HCT116 (cell line): ENCODE measurements around the gene SYNPO2L. TPM values are rescaled to one million over a fixed set of nuclear protein-coding genes. Genes with fewer than 3 reads are reported as not detected.

Experiments used
- ATAC-seq: fragments of 200-7000 bp; cut with Tn5 transposase; 2 replicates; pipeline ENCODE4 v1.9.1; 2020; ENCODE audit warnings: mild to moderate bottlenecking, moderate library complexity
- BruUV-seq: library from RNA; stranded (reverse); fragments of 400-500 nt; replicated peaks from 2 replicates; lab custom pipeline; 2021; lab: Mats Ljungman, UMichigan
- CTCF ChIA-PET: fragments of 300-600 bp; sonication (Branson Sonifier 250); formaldehyde crosslinking; loops from one replicate; lab custom pipeline; 2021; ENCODE audit warnings: antibody characterized with exemption; lab: Charles Lee
- POLR2A ChIA-PET: fragments of 300-600, 350-600 bp; sonication (Branson Sonifier 250); formaldehyde crosslinking; loops from one replicate; lab custom pipeline; 2021; ENCODE audit warnings: antibody characterized with exemption; lab: Charles Lee
- RAD21 ChIA-PET, 2 experiments: fragments of 300-600 bp; sonication (Branson Sonifier 250); formaldehyde crosslinking; loops; one replicate each; lab custom pipeline; 2023; ENCODE audit warnings: low total read pairs in 2 of 2; ENCODE audit not compliant: uncharacterized antibody in 2 of 2, unreplicated experiment in 2 of 2, low non-redundant PET in 1 of 2; lab: Charles Lee
- DNase-seq: peaks from one replicate; pipeline ENCODE4 v3.0.0-alpha.2; 2010; ENCODE audit warnings: low read depth, low spot score
- H2AFZ ChIP-seq: fragments of 200-600 bp; shearing (Covaris generic), sonication (generic); 2 replicates; pipeline ENCODE4 v1.6.1; 2017; ENCODE audit warnings: low read depth, mixed run types, mixed read lengths, antibody characterized with exemption, low read length; ENCODE audit not compliant: poor library complexity, severe bottlenecking
- H3K27ac ChIP-seq: 2 replicates; pipeline ENCODE4 v1.5.1; 2012; ENCODE audit warnings: low read depth, low read length
- H3K27me3 ChIP-seq: fragments of 200-600 bp; sonication (generic); 2 replicates; pipeline ENCODE4 v1.6.1; 2016; ENCODE audit warnings: mixed run types, low read length, mixed read lengths; ENCODE audit not compliant: insufficient read depth
- H3K36me3 ChIP-seq, 2 experiments: fragments of 200-500 bp in 1 of 2; fragments of 200-600 bp in 1 of 2; sonication (Bioruptor generic) in 1 of 2; sonication (generic) in 1 of 2; 2 replicates each; pipeline versions ENCODE4 v1.5.1 to v1.6.1; 2014 to 2016; ENCODE audit warnings: low read length in 2 of 2, inconsistent platforms in 1 of 2, mixed read lengths in 1 of 2, mixed run types in 1 of 2; ENCODE audit not compliant: insufficient read depth in 2 of 2, control insufficient read depth in 1 of 2
- H3K4me1 ChIP-seq, 2 experiments: fragments of 200-600 bp in 1 of 2; sonication (generic) in 1 of 2; 2 replicates each; pipeline versions ENCODE4 v1.5.1 to v1.6.1; 2012 to 2017; ENCODE audit warnings: low read length in 2 of 2, inconsistent platforms in 1 of 2, mild to moderate bottlenecking in 1 of 2, mixed read lengths in 1 of 2, mixed run types in 1 of 2, moderate library complexity in 1 of 2; ENCODE audit not compliant: insufficient read depth in 2 of 2, control insufficient read depth in 1 of 2
- H3K4me2 ChIP-seq: fragments of 200-600 bp; sonication (generic); 2 replicates; pipeline ENCODE4 v1.6.1; 2017; ENCODE audit warnings: mixed run types, low read length, mixed read lengths
- H3K4me3 ChIP-seq, 2 experiments: fragments of 200-600 bp in 1 of 2; sonication (generic) in 1 of 2; replicated peaks in 1 of 2; 2 replicates each; pipeline ENCODE4 v1.5.1; 2011 to 2016; ENCODE audit warnings: low read length in 2 of 2, control low read depth in 1 of 2, low read depth in 1 of 2, mild to moderate bottlenecking in 1 of 2, mixed read lengths in 1 of 2, mixed run types in 1 of 2
- H3K79me2 ChIP-seq: fragments of 200-600 bp; sonication (generic); 2 replicates; pipeline ENCODE4 v1.6.1; 2017; ENCODE audit warnings: mild to moderate bottlenecking, mixed run types, low read length, moderate library complexity, mixed read lengths; ENCODE audit not compliant: insufficient read depth
- H3K9ac ChIP-seq: fragments of 200-600 bp; sonication (generic); 2 replicates; pipeline ENCODE4 v1.6.1; 2016; ENCODE audit warnings: low read length, mixed read lengths
- H3K9me2 ChIP-seq: fragments of 200-600 bp; sonication (generic), shearing (Covaris generic); 2 replicates; pipeline ENCODE4 v1.6.1; 2017; ENCODE audit warnings: mixed run types, mild to moderate bottlenecking, moderate library complexity; ENCODE audit not compliant: insufficient read depth
- H3K9me3 ChIP-seq, 2 experiments: fragments of 200-500 bp in 1 of 2; fragments of 200-600 bp in 1 of 2; sonication (Bioruptor generic) in 1 of 2; sonication (generic) in 1 of 2; 2 replicates each; pipeline ENCODE4 v1.6.1; 2014 to 2017; ENCODE audit warnings: low read length in 2 of 2, mixed read lengths in 2 of 2, inconsistent platforms in 1 of 2, low read depth in 1 of 2, mild to moderate bottlenecking in 1 of 2, mixed run types in 1 of 2, moderate library complexity in 1 of 2; ENCODE audit not compliant: control insufficient read depth in 1 of 2, insufficient read depth in 1 of 2
- H4K20me1 ChIP-seq: fragments of 200-600 bp; sonication (generic), shearing (Covaris generic); 2 replicates; pipeline ENCODE4 v1.6.1; 2017; ENCODE audit warnings: mixed run types, mild to moderate bottlenecking, moderate library complexity; ENCODE audit not compliant: insufficient read depth
- EGR1 ChIP-seq: IDR thresholded peaks from 2 replicates; pipeline ENCODE4 v1.6.1; 2012; ENCODE audit warnings: low read depth
- ELF1 ChIP-seq: IDR thresholded peaks from 2 replicates; pipeline ENCODE4 v1.6.1; 2012; ENCODE audit warnings: low read depth, borderline replicate concordance
- EZH2 ChIP-seq: fragments of 200-600 bp; sonication (generic); IDR thresholded peaks from 2 replicates; pipeline ENCODE4 v1.6.1; 2017; ENCODE audit warnings: antibody characterized with exemption, mixed run types
- FOSL1 ChIP-seq: IDR thresholded peaks from 2 replicates; pipeline ENCODE4 v1.6.1; 2012; ENCODE audit warnings: low read depth
- JUND ChIP-seq: IDR thresholded peaks from 2 replicates; pipeline ENCODE4 v1.6.1; 2012
- POLR2A ChIP-seq: IDR thresholded peaks from 2 replicates; pipeline ENCODE4 v1.7.0; 2011; ENCODE audit warnings: borderline replicate concordance; ENCODE audit not compliant: insufficient read depth, insufficient read length; ENCODE audit errors: extremely low read depth
- SIN3A ChIP-seq: IDR thresholded peaks from 2 replicates; pipeline ENCODE4 v1.6.1; 2012; ENCODE audit warnings: low read depth
- SRF ChIP-seq: IDR thresholded peaks from 2 replicates; pipeline ENCODE4 v1.6.1; 2012; ENCODE audit warnings: low read depth
- TCF7L2 ChIP-seq: IDR thresholded peaks from 2 replicates; pipeline ENCODE4 v1.7.0; 2011; ENCODE audit warnings: borderline replicate concordance, inconsistent platforms; ENCODE audit not compliant: insufficient read depth, insufficient read length; ENCODE audit errors: extremely low read depth
- YY1 ChIP-seq: IDR thresholded peaks from 2 replicates; pipeline ENCODE4 v1.6.1; 2011; ENCODE audit warnings: low read length, low read depth, moderate library complexity, mild to moderate bottlenecking; ENCODE audit not compliant: insufficient replicate concordance; ENCODE audit errors: extremely low read depth
- ZFX ChIP-seq: fragments of 450-650 bp; IDR thresholded peaks from 2 replicates; pipeline ENCODE4 v1.6.1; 2017
- intact Hi-C: fragments of 100-400 bp; cut with micrococcal nuclease; formaldehyde crosslinking; loops from 2 replicates; pipeline ENCODE4 v1.10.0; 2022
- total RNA-seq: library from RNA; stranded (reverse); gene quantifications from one replicate; pipeline ENCODE4 v1.2.1, GENCODE V29; 2021; ENCODE audit not compliant: unreplicated experiment
- TF ChIP-seq, protein P1 (sequence below): IDR thresholded peaks from 2 replicates; pipeline ENCODE4 v1.6.1; 2011; ENCODE audit warnings: mild to moderate bottlenecking, low read length, moderate library complexity; ENCODE audit not compliant: insufficient replicate concordance; ENCODE audit errors: extremely low read depth
- TF ChIP-seq, protein P2 (sequence below): IDR thresholded peaks from 2 replicates; pipeline ENCODE4 v1.6.1; 2012

SYNPO2L gene
- total RNA-seq, 1 experiment from 2014 or later = 0.10 TPM

- TF ChIP-seq, protein P1, sequence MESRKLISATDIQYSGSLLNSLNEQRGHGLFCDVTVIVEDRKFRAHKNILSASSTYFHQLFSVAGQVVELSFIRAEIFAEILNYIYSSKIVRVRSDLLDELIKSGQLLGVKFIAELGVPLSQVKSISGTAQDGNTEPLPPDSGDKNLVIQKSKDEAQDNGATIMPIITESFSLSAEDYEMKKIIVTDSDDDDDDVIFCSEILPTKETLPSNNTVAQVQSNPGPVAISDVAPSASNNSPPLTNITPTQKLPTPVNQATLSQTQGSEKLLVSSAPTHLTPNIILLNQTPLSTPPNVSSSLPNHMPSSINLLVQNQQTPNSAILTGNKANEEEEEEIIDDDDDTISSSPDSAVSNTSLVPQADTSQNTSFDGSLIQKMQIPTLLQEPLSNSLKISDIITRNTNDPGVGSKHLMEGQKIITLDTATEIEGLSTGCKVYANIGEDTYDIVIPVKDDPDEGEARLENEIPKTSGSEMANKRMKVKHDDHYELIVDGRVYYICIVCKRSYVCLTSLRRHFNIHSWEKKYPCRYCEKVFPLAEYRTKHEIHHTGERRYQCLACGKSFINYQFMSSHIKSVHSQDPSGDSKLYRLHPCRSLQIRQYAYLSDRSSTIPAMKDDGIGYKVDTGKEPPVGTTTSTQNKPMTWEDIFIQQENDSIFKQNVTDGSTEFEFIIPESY = peak; percentile 99
- no peak for TF ChIP-seq FOSL1
- TF ChIP-seq, protein P2, sequence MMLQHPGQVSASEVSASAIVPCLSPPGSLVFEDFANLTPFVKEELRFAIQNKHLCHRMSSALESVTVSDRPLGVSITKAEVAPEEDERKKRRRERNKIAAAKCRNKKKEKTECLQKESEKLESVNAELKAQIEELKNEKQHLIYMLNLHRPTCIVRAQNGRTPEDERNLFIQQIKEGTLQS = no peak
- TF ChIP-seq POLR2A = peak; percentile 88
- no peak for TF ChIP-seq EGR1
- no peak for TF ChIP-seq EZH2
- no peak for TF ChIP-seq ELF1
- TF ChIP-seq SIN3A = no peak; the same call in 1 of the 2 replicates
Observed at GRCh38 chr10:73625884-73626752, 29.7 kb downstream of the SYNPO2L start (continued).

DNA sequence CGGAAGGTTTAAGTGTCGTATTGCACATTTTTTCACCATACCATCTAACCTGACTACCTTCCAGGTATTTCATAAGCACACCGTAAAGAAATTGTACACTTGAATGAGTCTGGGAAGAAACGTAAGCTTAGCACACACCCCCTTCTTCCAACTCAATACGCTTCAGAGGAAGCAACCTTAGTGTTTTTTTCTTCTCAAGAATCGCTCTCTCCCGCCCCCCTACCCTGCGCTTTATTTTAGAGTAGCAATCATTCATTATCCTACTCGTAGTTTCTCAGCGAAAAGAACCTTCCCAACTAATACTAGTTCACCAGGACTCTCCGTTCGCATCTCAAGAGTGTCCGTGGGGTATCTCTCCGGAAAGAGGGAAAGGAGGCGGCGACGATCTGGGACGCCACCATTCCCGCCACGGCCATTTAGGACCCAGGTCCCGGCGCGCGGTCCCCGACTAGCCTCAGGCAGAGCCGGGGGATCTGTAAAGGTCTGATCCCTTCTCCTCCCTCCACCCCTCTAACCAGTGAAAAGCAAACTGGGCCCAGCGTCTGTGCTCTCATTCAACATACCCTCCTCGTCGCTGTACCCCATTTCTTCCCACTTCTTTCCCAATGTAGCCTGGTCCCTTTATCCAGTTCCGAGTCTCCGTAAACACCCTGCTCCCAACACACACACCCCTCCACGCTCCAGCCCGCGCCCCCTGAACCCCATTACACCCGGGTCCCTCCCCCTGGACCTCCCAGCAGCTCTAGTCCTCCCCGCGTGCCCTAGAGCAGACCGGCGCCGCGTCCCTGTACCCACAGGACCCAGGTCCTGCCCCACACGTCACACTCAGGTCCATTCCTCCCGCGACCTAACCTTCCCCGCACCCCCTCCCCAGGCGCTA is 30.6 kb downstream of the SYNPO2L start:
- peak overlapping the region; percentile 83 for H3K9ac ChIP-seq
- intact Hi-C loops = loop anchor here (1.0 to 5.0 kb wide), 2 partner anchors 96 to 378 kb away; partner anchors contain the start of gene DNAJC9
- no peaks in the 10 kb centered on the region for H3K27me3 ChIP-seq
- peaks cover 13% of the 10 kb centered on the region for H3K79me2 ChIP-seq
- no peaks in the 10 kb centered on the region for H3K36me3 ChIP-seq
- H3K9me2 ChIP-seq = no peaks in the 10 kb centered on the region
- peaks cover 0 to 9% of the 10 kb centered on the region in 2 experiments; a peak in 2 of 4 replicates for H3K4me1 ChIP-seq
- H2AFZ ChIP-seq = peak overlapping the region; percentile 77
- peak overlapping the region; percentile 79 for H3K4me2 ChIP-seq
- peak overlapping the region; percentile 72 to 98 for H3K4me3 ChIP-seq
- POLR2A ChIA-PET = interaction anchor here (0.6 to 1.4 kb wide), 9 partner anchors 10 to 378 kb away, joined by 3 to 10 read pairs (median 4); partner anchors contain the start of gene DNAJC9
- CTCF ChIA-PET = interaction anchor here (1.0 to 1.4 kb wide), 2 partner anchors 19 to 24 kb away, joined by 3 to 5 read pairs; no protein-coding TSS in a partner anchor
- H3K27ac ChIP-seq = peak overlapping the region; percentile 75
- no TSS peak for BruUV-seq
- no peak for TF ChIP-seq EZH2
- peak; percentile 54; the same call in 1 of the 2 replicates for TF ChIP-seq SIN3A
- TF ChIP-seq ZFX = no peak
- TF ChIP-seq TCF7L2 = no peak
- no peak for TF ChIP-seq JUND
- TF ChIP-seq POLR2A = no peak
- TF ChIP-seq SRF = no peak
- TF ChIP-seq YY1 = no peak
- TF ChIP-seq ELF1 = no peak
- ATAC-seq (peak; percentile 69), DNase-seq (no peak)
- RAD21 ChIA-PET = interaction anchor here in 1 of 2 experiments (0.6 kb wide), 2 partner anchors 19 to 66 kb away, joined by 3 to 5 read pairs; no protein-coding TSS in a partner anchor
- no peaks in the 10 kb centered on the region for H4K20me1 ChIP-seq
- no peaks in the 10 kb centered on the region for H3K9me3 ChIP-seq
